SHP77 (cell line): ENCODE data around the gene DGCR8.
"Not testable (repeated sequence)": the region's sequence is repeated elsewhere in the genome, so short reads cannot be mapped to it uniquely, and the experiment has no call there.

Source experiments
- DNase-seq, 2 experiments: peaks; one replicate each; lab custom pipeline; 2025; lab: John Stamatoyannopoulos, UW

The DGCR8 gene

GRCh38 chr22:20154602-20155187, 74.7 kb downstream of the DGCR8 start:
- no peak for DNase-seq

- DNase-seq: peak; percentile 80 to 88
Measured at GRCh38 chr22:20155330-20156041, 75.4 kb downstream of the DGCR8 start.

GRCh38 chr22:20156042-20156389, 76.0 kb downstream of the DGCR8 start:
- DNase-seq: no peak

DNA sequence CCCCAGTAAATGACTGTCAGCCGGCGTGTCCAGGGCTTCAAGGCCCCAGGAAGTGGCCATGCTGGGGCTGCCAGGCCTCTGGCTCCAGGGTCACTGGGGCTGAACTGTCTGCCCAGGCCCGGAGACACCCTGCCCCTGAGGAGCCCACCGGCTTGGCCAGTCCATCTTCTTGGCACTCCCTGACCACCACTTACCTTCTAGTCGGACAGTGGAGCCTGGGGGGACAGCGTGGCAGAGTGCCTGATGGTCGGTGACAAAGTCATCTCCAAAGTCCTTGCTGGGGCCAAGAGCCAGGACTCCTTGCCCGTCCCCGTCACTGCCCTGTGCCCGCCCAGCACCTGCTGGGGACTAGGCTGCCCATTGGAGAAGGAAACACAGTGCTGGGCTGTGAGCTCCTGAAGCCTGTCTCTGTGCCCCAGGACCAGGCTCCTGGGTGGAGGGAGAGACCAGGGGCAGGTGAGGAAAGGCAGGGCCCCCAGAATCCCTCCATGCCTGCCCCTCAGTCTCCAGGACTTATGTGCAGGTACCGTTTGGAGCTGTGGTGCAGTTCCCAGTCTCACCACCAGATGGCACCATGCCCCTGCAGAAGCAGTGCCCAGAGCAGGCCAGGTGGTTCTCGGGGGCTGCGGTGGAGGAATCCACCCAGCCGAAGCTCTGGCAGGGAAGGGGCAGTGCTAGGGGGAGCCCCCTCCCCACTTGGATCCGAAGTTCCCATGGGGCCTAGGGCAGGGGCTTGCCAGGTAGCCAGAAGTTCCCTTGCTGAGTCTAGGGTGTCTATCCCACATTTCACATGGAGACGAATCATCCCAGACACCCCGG, 76.8 kb downstream of the DGCR8 start:
- DNase-seq: peak; percentile 59 to 67

DNA sequence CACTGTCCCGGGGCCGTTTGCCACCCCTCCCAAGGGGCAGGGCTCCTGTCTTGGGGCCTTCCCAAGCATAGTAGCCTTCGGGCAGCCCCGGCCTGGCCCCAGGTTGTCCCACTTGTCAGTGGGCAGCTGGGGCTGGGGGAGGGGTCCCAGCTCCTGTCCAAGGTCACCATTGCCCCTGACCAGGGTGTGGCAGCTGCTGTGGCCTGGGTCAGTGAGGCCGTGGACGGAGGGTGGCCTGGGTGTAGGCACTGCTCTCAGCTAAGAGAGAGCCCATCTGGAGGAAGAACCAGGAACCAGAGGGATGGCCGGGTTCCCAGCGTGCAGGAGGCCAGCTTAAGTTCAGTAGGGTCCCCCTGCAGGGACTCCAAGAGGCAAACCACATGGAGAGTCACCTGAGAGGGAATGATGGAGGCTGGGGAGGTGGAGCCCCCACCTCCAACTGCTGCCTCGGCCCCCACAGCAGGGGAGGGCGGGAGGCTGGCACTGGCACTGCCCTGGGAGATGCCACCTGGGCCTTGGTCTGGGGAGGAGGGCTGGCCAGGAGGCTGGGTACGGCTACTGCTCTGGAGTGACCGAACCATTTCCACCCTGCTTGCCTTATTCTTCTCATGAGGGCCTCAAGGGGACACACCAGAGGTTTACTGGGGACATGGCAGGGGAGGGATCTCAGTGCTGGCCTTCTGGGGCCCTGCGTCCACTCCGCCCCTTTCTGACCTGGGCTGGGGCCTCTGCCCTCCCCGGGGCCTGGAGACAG, 77.6 kb downstream of the DGCR8 start:
- DNase-seq: no peak

DNA sequence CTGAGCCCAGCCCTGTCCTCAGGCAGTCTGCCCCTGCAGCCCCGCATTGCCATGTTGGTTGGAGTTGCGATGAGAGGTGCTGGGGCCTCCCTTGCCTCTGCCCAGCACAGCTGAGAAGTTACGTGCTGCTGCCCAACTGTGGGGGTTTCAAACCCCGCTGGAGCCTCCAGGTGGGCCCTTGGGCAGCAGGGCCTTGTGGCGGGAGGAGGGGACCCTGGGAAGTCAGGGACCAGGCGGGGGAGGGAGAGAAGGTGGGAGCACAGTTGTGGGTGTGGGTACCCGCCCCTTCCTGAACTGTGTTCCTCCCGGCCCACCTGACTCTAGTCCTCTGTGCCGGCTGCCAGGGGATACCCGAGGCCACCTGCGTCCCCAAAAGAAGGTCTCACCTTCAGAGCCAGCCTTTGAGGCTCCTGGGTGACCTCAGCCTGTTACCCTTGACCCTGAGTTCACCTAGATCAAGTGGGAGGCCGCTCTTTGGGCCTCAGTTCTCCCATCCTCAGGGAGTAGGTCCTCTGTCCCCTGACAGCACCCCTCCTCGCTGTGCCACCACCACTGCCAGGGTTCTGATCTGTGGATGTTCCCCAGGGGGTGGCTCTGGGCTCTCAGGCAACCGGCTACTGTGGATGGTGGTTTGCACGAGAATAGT, 78.5 kb downstream of the DGCR8 start:
- DNase-seq: no peak

- DNase-seq: no peak
Measured at GRCh38 chr22:20159076-20159475, 79.0 kb downstream of the DGCR8 start.

DNA sequence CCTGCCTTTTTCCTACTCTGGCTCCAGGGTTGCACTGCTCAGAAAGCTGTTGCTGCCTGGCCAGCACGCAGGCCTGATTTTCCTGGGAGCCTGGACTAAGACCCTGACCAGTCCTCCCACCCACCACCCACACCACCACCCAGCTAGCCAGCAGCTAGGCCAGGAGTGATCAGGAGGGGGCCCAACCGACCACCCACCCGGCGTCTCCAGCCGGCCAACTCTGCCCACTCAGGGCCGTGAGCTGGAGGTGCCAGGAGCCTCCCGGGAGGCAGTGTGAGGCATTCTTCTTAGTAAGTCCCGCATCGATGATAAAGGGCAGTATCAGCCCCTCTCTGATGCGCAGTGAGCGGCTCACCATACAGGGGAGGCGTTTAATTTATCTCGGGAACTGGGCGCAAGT, 79.5 kb downstream of the DGCR8 start:
- not testable (repeated sequence) for DNase-seq

DNA sequence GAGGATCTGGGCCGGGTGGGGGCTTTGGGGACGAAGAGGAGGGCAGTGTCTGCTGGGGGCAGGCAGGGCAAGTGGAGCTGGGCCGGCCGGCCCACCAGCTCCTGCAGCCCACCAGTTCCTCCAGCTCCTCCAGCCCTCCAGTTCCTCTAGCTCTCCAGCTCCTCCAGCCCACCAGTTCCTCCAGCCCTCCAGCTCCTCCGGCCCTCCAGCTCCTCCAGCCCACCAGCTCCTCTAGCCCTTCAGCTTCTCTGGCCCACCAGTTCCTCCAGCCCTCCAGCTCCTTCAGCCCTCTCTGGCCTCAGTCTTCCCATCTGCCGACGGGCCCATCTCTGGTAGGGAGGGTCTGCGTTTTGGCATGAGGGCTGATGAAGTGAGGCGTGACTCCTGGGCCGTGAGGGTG, 80.0 kb downstream of the DGCR8 start:
- DNase-seq: no peak
